ENCODE results near the gene FASN.

DNA sequence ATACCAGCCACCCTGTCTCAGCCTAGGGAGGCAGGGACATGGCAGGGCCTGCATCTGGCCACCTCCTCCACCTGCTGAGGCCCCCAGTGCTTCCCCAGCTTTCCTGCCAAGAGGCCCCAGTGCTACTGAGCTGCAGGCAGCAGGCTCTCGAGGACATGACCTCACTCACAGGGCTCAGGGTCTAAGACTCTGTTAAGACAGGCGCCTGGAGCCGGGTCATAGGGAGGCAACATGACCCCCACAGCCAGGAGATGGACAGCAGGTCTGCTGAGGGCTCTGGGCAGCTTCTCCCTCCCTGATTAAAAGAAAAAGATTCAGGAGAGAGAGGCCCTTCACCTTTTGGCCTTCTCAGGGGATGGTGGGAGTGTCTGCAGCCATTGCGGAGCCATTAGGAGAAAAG, 23.2 kb upstream of the FASN start:
- no peak for TF ChIP-seq CTCF (conservative IDR thresholded peaks at IDR 0.05; ENCODE audit: low read depth, low read length)
- no peak for TF ChIP-seq MXI1 (IDR thresholded peaks at IDR 0.05; ENCODE audit: borderline replicate concordance, low read depth, low read length)
- TF ChIP-seq POLR2A (IDR thresholded peaks at IDR 0.05; ENCODE audit: low read depth, low read length), result no peak
- TF ChIP-seq CHD1 (IDR thresholded peaks at IDR 0.05; ENCODE audit: low read depth, low read length), result no peak
- no peak for TF ChIP-seq RCOR1 (IDR thresholded peaks at IDR 0.05; ENCODE audit: insufficient replicate concordance, low read length)
- TF ChIP-seq BHLHE40 (IDR thresholded peaks at IDR 0.05; ENCODE audit: low read depth, low read length), result no peak
- no peak for TF ChIP-seq RAD21 (IDR thresholded peaks at IDR 0.05; ENCODE audit: low read length)
- TF ChIP-seq RFX5 (IDR thresholded peaks at IDR 0.05; ENCODE audit: low read depth, low read length), result no peak
- TF ChIP-seq SMC3 (IDR thresholded peaks at IDR 0.05; ENCODE audit: low read depth, low read length), result no peak
- TF ChIP-seq, protein P1, sequence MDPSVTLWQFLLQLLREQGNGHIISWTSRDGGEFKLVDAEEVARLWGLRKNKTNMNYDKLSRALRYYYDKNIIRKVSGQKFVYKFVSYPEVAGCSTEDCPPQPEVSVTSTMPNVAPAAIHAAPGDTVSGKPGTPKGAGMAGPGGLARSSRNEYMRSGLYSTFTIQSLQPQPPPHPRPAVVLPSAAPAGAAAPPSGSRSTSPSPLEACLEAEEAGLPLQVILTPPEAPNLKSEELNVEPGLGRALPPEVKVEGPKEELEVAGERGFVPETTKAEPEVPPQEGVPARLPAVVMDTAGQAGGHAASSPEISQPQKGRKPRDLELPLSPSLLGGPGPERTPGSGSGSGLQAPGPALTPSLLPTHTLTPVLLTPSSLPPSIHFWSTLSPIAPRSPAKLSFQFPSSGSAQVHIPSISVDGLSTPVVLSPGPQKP (IDR thresholded peaks at IDR 0.05; ENCODE audit: borderline replicate concordance, low read depth, low read length), result no peak
- no peak for TF ChIP-seq CEBPB (IDR thresholded peaks at IDR 0.05; ENCODE audit: low read depth, low read length)
- TF ChIP-seq, protein P2, sequence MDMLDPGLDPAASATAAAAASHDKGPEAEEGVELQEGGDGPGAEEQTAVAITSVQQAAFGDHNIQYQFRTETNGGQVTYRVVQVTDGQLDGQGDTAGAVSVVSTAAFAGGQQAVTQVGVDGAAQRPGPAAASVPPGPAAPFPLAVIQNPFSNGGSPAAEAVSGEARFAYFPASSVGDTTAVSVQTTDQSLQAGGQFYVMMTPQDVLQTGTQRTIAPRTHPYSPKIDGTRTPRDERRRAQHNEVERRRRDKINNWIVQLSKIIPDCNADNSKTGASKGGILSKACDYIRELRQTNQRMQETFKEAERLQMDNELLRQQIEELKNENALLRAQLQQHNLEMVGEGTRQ (IDR thresholded peaks at IDR 0.05; ENCODE audit: low read depth, low read length), result no peak
- no peak for TF ChIP-seq MAFK (IDR thresholded peaks at IDR 0.05; ENCODE audit: low read depth, low read length)
- TF ChIP-seq FOS (IDR thresholded peaks at IDR 0.05; ENCODE audit: low read depth, low read length), result no peak
